IgD-negative memory B cell (primary cell): ENCODE results near the gene ARHGAP1. TPM values are rescaled to one million over a fixed set of nuclear protein-coding genes. Genes with fewer than 3 reads are reported as not detected.
"Not testable (repeated sequence)": the region's sequence is repeated elsewhere in the genome, so short reads cannot be mapped to it uniquely, and the experiment has no call there.

Source experiments
- H3K27ac Mint-ChIP-seq, 3 donors: one replicate each; pipeline ENCODE4 v1.8.0; 2020 to 2022; ENCODE audit warnings: mild to moderate bottlenecking in 3 of 3, mixed read lengths in 3 of 3, moderate library complexity in 1 of 3
- H3K27me3 Mint-ChIP-seq: one replicate; pipeline ENCODE4 v1.8.0; 2021; ENCODE audit warnings: mixed read lengths
- H3K36me3 Mint-ChIP-seq: one replicate; pipeline ENCODE4 v1.8.0; 2020; ENCODE audit warnings: mild to moderate bottlenecking, mixed read lengths
- H3K4me1 Mint-ChIP-seq, 3 donors: one replicate each; pipeline ENCODE4 v1.8.0; 2020 to 2022; ENCODE audit warnings: mixed read lengths in 3 of 3, mild to moderate bottlenecking in 1 of 3
- H3K4me3 Mint-ChIP-seq, 4 donors: one replicate each; pipeline ENCODE4 v1.8.0; 2020 to 2022; ENCODE audit warnings: mild to moderate bottlenecking in 4 of 4, mixed read lengths in 4 of 4, moderate library complexity in 3 of 4
- H3K9me3 Mint-ChIP-seq, 3 donors: one replicate each; pipeline ENCODE4 v1.8.0; 2020 to 2021; ENCODE audit warnings: mixed read lengths in 3 of 3, mild to moderate bottlenecking in 1 of 3
- polyA plus RNA-seq: library from polyadenylated mRNA; unstranded; fragments of 300-500 nt; fragmentation: Illumina TruSeq; gene quantifications from one replicate; pipeline ENCODE4 v1.2.3, GENCODE V29; 2021

ARHGAP1 gene
- polyA plus RNA-seq, 1 donor from 2014 or later = 42.6 TPM

DNA sequence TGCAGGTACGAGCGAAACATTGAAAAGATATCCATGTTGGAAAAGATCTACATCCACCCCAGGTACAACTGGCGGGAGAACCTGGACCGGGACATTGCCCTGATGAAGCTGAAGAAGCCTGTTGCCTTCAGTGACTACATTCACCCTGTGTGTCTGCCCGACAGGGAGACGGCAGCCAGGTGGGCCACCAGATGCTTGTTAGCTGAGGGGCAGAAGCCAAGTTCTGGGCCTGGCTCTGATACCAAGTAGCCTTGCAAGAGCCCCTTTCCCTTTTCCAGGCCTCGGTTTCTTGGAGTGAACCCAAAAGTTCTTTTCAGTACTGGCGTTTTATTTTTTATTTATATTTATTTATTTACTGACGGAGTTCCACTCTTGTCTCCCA is 28.2 kb upstream of the ARHGAP1 start:
- H3K27me3 Mint-ChIP-seq = no peaks in the 10 kb centered on the region
- H3K9me3 Mint-ChIP-seq = no peaks in the 10 kb centered on the region
- peaks cover 0 to 3% (median 0%) of the 10 kb centered on the region in 3 donors for H3K4me1 Mint-ChIP-seq
- no peak overlapping the region for H3K4me3 Mint-ChIP-seq
- H3K36me3 Mint-ChIP-seq = peaks cover 3% of the 10 kb centered on the region
- no peak overlapping the region for H3K27ac Mint-ChIP-seq

DNA sequence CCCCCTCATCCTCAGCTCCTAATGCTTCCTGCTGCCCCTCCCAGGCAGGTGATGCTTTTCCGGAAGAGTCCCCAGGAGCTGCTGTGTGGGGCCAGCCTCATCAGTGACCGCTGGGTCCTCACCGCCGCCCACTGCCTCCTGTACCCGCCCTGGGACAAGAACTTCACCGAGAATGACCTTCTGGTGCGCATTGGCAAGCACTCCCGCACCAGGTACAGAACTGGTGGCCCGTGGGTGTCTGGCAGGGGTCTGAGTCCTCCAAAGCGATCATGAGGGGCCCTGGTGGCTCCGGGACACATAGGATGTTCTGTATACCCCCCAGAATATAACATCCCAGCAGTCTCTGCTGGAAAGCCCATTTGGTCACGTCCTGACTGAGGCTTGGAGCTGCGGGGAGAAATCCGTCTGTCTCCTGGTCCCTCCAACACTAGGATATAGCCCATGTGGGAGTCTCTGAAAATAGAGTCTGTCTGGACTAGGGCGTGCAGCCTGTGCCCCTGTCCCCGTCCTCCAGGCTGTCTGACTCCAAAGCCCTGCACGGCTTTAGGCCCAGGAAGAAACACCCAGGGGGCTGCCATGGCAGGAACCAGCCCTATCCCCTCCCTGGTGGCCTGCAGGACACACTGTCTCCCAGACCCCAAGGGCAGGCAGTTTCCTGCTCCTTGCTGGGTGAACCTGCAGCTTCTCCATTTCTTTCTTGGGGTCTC is 27.7 kb upstream of the ARHGAP1 start:
- Mint-ChIP-seq H3K9me3 (no peaks in the 10 kb centered on the region), H3K36me3 (peaks cover 3% of the 10 kb centered on the region), H3K27ac (no peak overlapping the region), H3K4me3 (no peak overlapping the region), H3K27me3 (no peaks in the 10 kb centered on the region), H3K4me1 (peaks cover 0 to 3% (median 0%) of the 10 kb centered on the region in 3 donors)

DNA sequence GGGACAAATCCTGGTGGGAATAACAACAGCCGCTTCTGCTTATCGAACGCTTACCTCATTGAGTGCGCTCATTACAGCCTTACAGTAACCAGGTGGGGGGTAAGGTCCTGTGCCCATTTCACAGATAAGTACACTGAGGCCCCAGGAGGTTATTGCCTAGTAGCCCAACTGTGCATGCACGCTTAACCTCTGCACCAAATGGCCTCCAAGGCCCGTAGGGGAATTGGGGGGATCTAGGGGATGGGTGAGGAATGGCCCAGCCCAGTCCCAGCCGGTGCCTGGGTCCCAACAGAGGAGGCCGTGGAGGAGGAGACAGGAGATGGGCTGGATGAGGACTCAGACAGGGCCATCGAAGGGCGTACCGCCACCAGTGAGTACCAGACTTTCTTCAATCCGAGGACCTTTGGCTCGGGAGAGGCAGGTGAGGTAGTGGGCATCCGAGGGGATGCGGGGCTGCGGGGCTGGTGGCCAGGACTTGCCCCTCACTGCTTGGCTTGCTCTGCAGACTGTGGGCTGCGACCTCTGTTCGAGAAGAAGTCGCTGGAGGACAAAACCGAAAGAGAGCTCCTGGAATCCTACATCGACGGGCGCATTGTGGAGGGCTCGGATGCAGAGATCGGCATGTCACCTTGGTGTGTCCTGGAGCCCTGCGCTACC is 25.9 kb upstream of the ARHGAP1 start:
- no peak overlapping the region for H3K27ac Mint-ChIP-seq
- H3K4me3 Mint-ChIP-seq = no peak overlapping the region
- H3K9me3 Mint-ChIP-seq = no peaks in the 10 kb centered on the region

DNA sequence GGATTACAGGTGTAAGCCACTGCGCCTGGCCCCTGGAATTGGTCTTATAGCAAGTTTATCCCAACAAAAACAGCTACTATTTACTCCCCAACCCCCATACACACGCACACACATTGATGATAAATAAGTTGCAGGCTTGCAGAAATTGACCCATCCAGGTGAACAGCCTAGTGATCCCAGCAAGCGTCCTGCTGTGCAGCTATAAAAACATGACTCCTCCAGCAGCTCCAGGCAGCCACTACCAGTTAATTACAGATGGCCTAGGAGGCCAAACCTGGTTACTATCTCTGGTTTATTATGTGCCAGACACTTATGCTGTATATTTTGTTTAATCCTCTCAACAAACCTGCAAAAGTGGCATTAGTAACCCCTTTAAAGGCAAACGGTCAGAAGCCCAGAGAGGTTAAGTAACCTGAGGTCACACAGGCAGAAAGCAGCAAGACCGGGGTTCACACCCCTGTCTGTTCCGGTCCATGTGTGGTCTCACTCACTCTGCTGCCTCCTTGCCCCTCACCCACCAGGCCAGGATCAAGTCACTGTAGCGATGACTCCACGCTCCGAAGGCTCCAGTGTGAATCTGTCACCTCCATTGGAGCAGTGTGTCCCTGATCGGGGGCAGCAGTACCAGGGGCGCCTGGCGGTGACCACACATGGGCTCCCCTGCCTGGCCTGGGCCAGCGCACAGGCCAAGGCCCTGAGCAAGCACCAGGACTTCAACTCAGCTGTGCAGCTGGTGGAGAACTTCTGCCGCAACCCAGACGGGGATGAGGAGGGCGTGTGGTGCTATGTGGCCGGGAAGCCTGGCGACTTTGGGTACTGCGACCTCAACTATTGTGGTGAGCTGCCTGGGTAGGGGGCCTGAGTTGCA is 25.2 kb upstream of the ARHGAP1 start:
- Mint-ChIP-seq H3K27me3 (no peaks in the 10 kb centered on the region), H3K4me3 (no peak overlapping the region), H3K9me3 (no peaks in the 10 kb centered on the region), H3K27ac (no peak overlapping the region), H3K4me1 (peaks cover 0 to 3% (median 0%) of the 10 kb centered on the region in 3 donors), H3K36me3 (peaks cover 3% of the 10 kb centered on the region)

More for the DNA sequence above, 25.9 kb upstream of the ARHGAP1 start:
- Mint-ChIP-seq H3K4me1 (peaks cover 0 to 3% (median 0%) of the 10 kb centered on the region in 3 donors), H3K36me3 (peaks cover 3% of the 10 kb centered on the region), H3K27me3 (no peaks in the 10 kb centered on the region)

DNA sequence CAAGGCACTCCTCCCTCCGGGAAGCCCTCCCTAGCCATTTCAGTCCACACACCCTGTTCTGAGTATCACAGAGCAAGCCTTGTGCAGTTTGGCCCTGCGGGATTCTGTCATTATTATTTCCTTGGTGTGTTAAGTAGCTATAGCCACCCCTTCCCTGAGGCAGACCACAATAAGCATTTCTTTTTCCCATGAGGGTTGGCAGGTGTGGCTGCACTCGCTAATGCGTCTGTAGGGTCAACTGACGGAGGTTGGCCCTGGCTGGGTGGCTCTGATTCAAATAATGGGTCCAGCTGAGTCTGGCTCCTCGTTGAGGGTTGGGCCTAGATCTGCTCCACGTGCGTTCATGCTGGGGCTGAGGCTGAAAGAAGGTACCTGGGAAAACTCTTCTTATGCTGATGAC is 23.7 kb upstream of the ARHGAP1 start:
- Mint-ChIP-seq H3K9me3 (no peaks in the 10 kb centered on the region), H3K4me1 (peaks cover 0 to 3% (median 0%) of the 10 kb centered on the region in 3 donors), H3K4me3 (no peak overlapping the region), H3K27ac (no peak overlapping the region), H3K27me3 (no peaks in the 10 kb centered on the region), H3K36me3 (no peaks in the 10 kb centered on the region)

DNA sequence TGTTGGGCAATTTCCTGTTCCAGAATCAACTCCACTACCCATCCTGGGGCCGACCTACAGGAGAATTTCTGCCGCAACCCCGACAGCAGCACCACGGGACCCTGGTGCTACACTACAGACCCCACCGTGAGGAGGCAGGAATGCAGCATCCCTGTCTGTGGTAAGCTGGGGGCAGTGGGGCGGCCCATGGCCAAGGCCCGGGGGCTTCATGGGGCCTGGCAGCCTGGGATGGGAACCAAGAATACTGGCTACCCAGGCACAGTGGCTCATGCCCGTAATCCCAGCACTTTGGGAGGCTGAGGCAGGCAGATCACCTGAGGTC is 22.9 kb upstream of the ARHGAP1 start:
- Mint-ChIP-seq H3K4me1 (peaks cover 0 to 3% (median 0%) of the 10 kb centered on the region in 3 donors), H3K36me3 (no peaks in the 10 kb centered on the region), H3K27me3 (no peaks in the 10 kb centered on the region), H3K9me3 (no peaks in the 10 kb centered on the region), H3K27ac (no peak overlapping the region), H3K4me3 (no peak overlapping the region)

DNA sequence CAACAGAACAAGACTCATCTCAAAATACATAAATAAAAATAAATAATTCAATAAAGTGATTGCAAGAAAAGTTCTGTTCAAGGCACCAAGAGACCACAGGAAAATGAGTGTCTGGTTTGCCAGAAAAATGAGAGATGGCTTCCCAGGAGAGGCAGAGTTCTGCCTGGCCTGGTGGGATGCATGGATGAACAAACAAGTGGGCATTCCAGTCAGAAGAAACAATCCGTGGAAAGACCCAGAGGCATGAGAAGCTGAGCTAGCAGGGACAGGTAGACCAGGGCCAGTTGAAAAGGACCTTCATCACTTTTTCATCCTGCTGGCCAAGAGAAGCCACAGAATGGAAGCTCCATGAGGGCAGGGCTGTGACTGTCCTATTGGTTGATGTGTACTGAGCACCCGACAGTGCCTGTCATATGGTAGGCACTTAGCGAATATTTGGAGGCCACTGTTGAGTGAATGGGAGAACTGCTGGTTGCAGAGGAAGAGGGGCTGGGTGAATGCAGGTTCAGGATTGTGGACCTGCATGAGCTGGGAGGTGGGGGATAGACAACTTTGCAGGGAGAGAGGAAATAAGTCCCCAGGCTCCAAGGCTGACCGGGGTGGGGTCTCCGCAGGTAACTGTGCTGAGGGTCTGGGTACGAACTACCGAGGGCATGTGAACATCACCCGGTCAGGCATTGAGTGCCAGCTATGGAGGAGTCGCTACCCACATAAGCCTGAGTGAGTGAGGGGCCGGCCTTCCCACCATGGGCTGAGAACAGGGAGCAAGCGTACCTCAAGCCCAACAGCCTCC is 22.3 kb upstream of the ARHGAP1 start:
- Mint-ChIP-seq H3K36me3 (no peaks in the 10 kb centered on the region), H3K9me3 (no peaks in the 10 kb centered on the region), H3K4me1 (peaks cover 0 to 3% (median 0%) of the 10 kb centered on the region in 3 donors), H3K27me3 (no peaks in the 10 kb centered on the region), H3K4me3 (peak overlapping the region in 2 of 4 donors; percentile 47 to 76), H3K27ac (peak overlapping the region in 1 of 3 donors; percentile 39)

DNA sequence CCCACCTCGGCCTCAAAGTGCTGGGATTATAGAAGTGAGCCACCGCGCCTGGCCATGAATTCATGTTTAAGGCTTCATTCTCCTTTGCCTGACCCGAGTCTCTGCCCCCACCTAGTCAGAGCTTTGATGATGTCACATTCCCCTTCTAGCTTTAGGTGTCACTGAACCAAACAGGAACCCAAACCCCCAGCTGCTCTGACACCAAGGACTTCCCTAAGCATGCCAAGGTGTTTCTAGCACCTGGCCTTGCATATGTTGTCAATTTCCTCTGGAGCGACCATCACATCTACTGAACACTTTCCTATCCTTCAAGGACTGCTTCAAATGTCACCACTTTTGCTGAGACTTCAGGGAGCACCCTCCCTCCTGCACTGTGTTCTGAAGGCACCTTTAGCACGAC is 20.9 kb upstream of the ARHGAP1 start:
- H3K4me3 Mint-ChIP-seq = peak overlapping the region in 1 of 4 donors; percentile 21
- peaks cover 0 to 3% (median 0%) of the 10 kb centered on the region in 3 donors for H3K4me1 Mint-ChIP-seq
- H3K36me3 Mint-ChIP-seq = no peaks in the 10 kb centered on the region
- no peaks in the 10 kb centered on the region for H3K27me3 Mint-ChIP-seq
- no peak overlapping the region for H3K27ac Mint-ChIP-seq
- no peaks in the 10 kb centered on the region for H3K9me3 Mint-ChIP-seq

DNA sequence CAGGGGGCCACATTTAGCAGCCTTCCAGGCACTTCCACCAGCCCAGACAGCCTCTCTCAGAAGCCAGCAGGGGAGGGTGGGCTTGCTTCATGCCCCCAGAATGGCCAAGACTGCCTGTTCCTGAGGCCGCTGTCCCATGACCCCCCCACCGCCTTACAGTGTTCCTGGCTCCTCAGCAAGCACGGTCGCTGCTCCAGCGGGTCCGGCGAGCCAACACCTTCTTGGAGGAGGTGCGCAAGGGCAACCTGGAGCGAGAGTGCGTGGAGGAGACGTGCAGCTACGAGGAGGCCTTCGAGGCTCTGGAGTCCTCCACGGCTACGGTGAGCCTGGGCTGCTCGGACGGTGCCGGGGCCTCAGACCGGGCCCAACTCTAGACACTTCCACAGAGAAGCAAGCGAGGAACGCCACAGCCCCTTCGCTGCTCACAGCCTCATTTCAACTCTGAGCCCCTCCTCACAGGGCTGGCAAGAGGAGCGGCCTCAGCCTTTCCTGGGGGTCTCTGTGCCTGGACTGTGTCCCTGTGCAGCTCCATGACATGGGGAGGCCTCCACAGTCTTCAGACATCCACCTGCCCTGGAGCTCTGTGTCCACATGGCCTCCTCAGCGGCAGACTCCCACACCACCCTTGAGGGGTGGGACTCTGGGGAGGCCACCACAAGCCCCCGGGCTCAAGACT is 19.3 kb upstream of the ARHGAP1 start:
- H3K27ac Mint-ChIP-seq = no peak overlapping the region
- no peaks in the 10 kb centered on the region for H3K27me3 Mint-ChIP-seq
- H3K9me3 Mint-ChIP-seq = no peaks in the 10 kb centered on the region
- H3K36me3 Mint-ChIP-seq = no peaks in the 10 kb centered on the region
- peaks cover 0 to 3% (median 0%) of the 10 kb centered on the region in 3 donors for H3K4me1 Mint-ChIP-seq
- H3K4me3 Mint-ChIP-seq = no peak overlapping the region

DNA sequence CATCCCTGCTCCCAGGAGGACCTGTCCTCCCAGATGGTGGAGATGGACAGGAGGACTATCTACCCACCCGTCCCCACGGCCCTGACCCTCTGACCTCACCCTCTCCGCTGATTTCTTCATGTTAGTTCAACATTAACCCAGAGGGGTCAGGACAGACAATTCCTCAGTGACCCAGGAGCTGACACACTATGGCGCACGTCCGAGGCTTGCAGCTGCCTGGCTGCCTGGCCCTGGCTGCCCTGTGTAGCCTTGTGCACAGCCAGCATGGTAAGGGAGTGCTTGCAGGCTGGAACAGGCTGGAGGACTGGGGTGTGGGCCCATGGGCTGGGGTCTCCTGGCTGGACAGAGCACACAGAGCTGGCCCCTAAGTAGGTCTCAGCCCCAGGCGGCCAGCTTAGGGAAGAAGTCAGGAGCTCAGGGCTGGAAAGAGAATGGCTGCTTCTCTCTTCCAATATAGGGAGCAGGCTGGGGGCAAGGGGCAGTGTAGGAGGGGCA is 18.7 kb upstream of the ARHGAP1 start, which contains the start of gene F2:
Gene F2 (plus strand): TSS at position 166 of the 495 bp plus-strand sequence. CDS start 23 bp downstream, at position 189.
- Mint-ChIP-seq H3K9me3 (no peaks in the 10 kb centered on the region), H3K4me3 (no peak within 1 kb of the TSS), H3K27me3 (no peaks in the 10 kb centered on the region), H3K36me3 (no peaks in the 10 kb centered on the region), H3K27ac (no peak within 1 kb of the TSS), H3K4me1 (peaks cover 0 to 3% (median 0%) of the 10 kb centered on the region in 3 donors)

DNA sequence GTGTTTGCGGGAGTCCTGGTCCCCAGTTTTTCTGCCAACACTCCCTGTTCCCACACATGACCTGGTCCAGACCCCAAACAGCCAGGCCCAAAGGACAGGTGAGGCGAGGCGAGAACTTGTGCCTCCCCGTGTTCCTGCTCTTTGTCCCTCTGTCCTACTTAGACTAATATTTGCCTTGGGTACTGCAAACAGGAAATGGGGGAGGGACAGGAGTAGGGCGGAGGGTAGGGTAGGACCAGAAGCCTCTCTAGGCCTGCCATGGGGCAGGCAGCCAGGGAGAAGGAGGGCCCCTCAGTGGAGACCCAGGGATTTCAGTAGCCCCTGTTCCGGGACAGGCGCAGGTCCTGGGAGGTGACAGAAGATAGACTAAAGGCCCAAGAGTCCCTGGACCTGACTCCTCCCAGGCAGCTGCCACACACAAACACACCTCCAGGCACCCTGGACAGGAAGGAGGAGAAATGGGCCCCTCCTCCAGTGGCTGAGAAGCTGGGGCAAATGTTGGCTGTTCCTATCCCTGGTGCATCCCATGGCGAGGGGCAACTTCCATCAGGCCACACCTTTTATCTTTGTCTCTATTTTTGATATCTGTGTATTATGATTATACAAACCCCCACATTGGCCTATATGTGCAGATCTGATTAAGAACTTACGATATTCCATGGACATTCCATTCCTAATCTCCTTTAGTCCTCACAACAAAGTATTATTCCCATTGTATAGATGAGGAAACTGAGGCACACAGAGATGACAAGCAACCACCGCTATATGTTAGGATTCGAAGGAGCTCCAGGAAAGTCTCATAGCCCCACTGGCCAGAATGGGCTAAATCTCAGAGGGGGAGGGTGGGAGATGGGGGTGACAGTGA is 18.0 kb upstream of the ARHGAP1 start:
- no peaks in the 10 kb centered on the region for H3K27me3 Mint-ChIP-seq
- H3K9me3 Mint-ChIP-seq = no peaks in the 10 kb centered on the region
- no peak overlapping the region for H3K27ac Mint-ChIP-seq

DNA sequence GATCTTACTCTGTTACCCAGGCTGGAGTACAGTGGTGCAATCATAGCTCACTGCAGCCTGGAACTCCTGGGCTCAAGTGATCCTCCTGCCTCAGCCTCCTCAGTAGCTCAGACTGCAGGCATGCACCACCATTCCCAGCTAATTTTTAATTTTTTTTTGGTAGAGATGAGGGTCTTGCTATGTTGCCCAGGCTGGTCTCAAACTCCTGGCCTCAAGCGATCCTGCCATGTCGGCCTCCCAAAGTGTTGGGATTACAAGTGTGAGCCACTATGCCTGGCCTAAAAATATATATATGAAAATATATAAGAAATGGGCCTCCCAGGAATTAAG is 17.4 kb upstream of the ARHGAP1 start:
- not testable (repeated sequence) for H3K4me3 Mint-ChIP-seq, H3K27me3 Mint-ChIP-seq, H3K36me3 Mint-ChIP-seq, H3K27ac Mint-ChIP-seq, H3K4me1 Mint-ChIP-seq, H3K9me3 Mint-ChIP-seq

More for the DNA sequence above, 18.0 kb upstream of the ARHGAP1 start:
- H3K4me3 Mint-ChIP-seq = no peak overlapping the region
- no peaks in the 10 kb centered on the region for H3K4me1 Mint-ChIP-seq
- H3K36me3 Mint-ChIP-seq = no peaks in the 10 kb centered on the region

DNA sequence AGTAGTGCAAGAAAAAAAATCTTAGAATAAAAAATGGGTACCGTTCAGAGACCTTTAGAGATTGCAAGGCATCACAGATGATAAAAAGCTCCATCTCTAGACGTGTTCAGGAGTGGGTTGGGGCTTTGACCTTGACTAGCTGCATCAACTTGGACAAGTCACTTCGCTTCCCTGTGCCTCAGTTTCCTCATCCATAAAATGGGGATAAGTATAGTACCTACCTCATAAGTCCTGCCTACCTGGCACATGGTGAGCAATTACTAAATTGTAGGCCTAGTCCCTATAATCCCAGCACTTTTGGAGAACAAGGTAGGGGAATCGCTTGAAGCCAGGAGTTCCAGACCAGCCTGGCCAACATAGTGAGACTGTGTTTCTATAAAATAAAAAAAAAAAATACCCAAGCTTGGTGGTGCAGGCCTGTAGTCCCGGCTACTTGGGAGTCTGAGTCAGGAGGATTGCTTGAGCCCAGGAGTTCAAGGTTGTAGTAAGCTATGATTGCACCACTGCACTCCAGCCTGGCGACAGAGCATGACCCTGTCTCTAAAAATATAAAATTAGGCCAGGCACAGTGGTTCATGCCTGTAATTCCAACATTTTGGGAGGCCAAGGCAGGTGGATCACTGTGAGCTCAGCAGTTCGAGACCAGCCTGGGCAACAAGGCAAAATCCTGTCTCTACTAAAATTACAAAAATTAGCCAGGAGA is 12.6 kb upstream of the ARHGAP1 start:
- no peak overlapping the region for H3K4me3 Mint-ChIP-seq
- H3K4me1 Mint-ChIP-seq = no peaks in the 10 kb centered on the region
- H3K27ac Mint-ChIP-seq = no peak overlapping the region
- H3K27me3 Mint-ChIP-seq = no peaks in the 10 kb centered on the region
- H3K36me3 Mint-ChIP-seq = peaks cover 2% of the 10 kb centered on the region
- no peaks in the 10 kb centered on the region for H3K9me3 Mint-ChIP-seq
